Large intestine (tissue), 3 donors: ENCODE data around the gene SIL1. TPM values are rescaled to one million over a fixed set of nuclear protein-coding genes. Genes with fewer than 3 reads are reported as not detected.
A peak's percentile ranks its signal among the peaks of the same experiment; 100 is the strongest.

Source experiments
- DNase-seq, 2 donors: peaks; one replicate each; pipeline versions ENCODE4 v3.0.0 to v3.0.0-alpha.2; 2013
- H3K27ac ChIP-seq: one replicate; pipeline ENCODE4 v1.5.1; 2013; ENCODE audit warnings: low read length
- H3K27me3 ChIP-seq: 2 replicates; pipeline ENCODE4 v1.6.1; 2013; ENCODE audit warnings: low read length; ENCODE audit not compliant: control insufficient read depth, insufficient read depth
- H3K36me3 ChIP-seq: 2 replicates; pipeline ENCODE4 v1.6.1; 2013; ENCODE audit warnings: low read length; ENCODE audit not compliant: control insufficient read depth, insufficient read depth
- H3K4me1 ChIP-seq: one replicate; pipeline ENCODE4 v1.6.1; 2013; ENCODE audit warnings: low read length; ENCODE audit not compliant: control insufficient read depth, insufficient read depth
- H3K4me3 ChIP-seq: one replicate; pipeline ENCODE4 v1.5.1; 2013; ENCODE audit warnings: low read length
- H3K9me3 ChIP-seq: one replicate; pipeline ENCODE4 v1.6.1; 2013; ENCODE audit warnings: mild to moderate bottlenecking, low read depth, low read length, moderate library complexity; ENCODE audit not compliant: control insufficient read depth
- WGBS: methylation state at CpG from one replicate; pipeline ENCODE4 v1.1.5; 2013; ENCODE audit warnings: low lambda C conversion rate; ENCODE audit not compliant: insufficient coverage; 5-methylcytosine and 5-hydroxymethylcytosine counted together
- polyA plus RNA-seq: library from polyadenylated mRNA; unstranded; fragments of 120-200 nt; gene quantifications from one replicate; pipeline ENCODE4 v1.2.1, GENCODE V29; 2013

The SIL1 gene
- polyA plus RNA-seq, 1 donor = 40.2 TPM

DNA sequence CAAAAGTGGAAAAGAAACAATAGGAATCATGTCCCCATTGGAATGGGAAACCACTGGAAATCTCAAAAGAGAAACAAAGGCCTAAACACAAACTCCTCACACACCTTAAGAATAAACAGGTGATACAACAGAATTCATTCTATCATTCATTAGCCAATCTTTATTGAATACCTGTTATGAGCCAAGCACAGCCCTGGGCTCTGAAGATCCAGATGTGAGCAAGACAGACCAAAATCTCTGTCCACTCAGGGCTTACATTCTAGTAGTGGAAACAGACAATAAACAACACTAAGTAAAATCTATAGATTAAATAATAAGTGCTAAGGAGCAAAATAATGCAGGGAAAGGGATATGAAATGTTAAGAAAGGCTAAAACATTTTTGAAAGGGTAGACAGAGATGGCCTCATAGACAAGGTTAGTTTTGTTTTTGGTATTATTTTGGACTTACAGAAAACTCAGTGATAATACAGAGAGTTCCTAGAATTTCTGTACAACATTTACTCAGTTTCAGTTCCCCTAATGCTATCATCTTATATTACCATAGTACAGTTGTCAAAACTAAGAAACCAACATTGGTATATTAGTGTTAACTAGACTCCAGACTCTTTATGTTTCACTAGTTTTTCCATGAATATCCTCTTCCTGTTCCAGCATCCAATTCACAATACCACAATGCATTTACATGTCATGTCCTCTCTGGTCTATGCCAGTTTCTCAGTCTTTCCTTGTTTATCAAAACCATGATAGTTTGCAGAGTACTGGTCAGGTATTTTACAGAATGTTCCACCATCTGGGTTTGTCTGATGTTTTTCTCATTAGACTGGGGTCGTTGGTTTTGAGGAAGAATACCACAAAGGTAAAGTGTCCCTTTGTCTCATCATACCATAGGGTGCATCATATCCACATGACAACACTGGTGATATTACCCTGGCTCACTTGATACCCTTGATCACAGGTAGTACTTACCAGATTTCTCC, 103.7 kb downstream of the SIL1 start:
- Histone ChIP-seq H3K4me1 (peaks cover 7% of the 10 kb centered on the region), H3K27me3 (no peaks in the 10 kb centered on the region), H3K4me3 (no peak overlapping the region), H3K9me3 (no peaks in the 10 kb centered on the region), H3K27ac (no peak overlapping the region), H3K36me3 (peaks cover 2% of the 10 kb centered on the region)
- no peak for DNase-seq
- WGBS = no CpG with 5 or more reads among the region's 1 CpG

GRCh38 chr5:139092741-139093343, 105.3 kb downstream of the SIL1 start:
- no peaks in the 10 kb centered on the region for H3K27me3 ChIP-seq
- no peak overlapping the region for H3K27ac ChIP-seq
- H3K4me1 ChIP-seq = peaks cover 7% of the 10 kb centered on the region
- no peaks in the 10 kb centered on the region for H3K9me3 ChIP-seq
- DNase-seq = no peak
- WGBS = no CpG with 5 or more reads among the region's 5 CpGs
- peaks cover 2% of the 10 kb centered on the region for H3K36me3 ChIP-seq
- no peak overlapping the region for H3K4me3 ChIP-seq

DNA sequence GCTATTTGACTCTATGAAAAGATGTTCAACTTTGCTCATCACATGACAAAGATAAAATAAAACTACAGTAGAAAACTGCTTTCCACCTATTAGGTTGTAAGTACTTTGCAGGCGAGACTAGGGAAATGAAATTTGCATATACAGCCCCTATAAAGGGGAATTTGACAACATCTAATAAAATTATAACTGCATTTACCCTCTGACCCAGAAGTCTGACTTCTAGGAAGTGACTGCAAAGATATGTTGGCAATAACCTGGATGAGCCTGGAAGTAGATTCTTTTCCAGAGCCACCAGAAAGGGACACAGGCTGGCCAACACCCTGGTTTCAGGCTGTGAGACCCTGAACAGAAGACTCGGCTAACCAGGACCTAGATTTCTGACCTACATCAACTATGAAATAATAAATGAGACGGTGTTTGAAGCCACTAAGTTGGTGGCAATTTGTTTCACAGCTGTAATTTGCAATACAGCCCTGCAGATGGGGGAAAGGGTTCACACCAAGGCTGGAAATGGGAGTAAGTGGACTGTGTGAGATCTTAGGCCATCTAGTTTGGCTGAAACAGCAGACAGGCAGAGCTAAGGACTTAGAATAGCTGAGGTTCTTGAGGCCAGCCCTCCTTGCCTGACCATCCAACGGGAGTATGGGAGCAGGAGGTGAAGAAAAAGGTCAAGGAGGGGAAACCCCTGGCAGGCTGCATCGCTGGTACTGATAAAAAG, 106.6 kb downstream of the SIL1 start:
- Histone ChIP-seq H3K27ac (no peak overlapping the region), H3K36me3 (peaks cover 2% of the 10 kb centered on the region), H3K27me3 (no peaks in the 10 kb centered on the region), H3K4me1 (peaks cover 7% of the 10 kb centered on the region), H3K9me3 (no peaks in the 10 kb centered on the region), H3K4me3 (no peak overlapping the region)
- WGBS = no CpG with 5 or more reads among the region's 5 CpGs
- peak; percentile 13 to 39 for DNase-seq

DNA sequence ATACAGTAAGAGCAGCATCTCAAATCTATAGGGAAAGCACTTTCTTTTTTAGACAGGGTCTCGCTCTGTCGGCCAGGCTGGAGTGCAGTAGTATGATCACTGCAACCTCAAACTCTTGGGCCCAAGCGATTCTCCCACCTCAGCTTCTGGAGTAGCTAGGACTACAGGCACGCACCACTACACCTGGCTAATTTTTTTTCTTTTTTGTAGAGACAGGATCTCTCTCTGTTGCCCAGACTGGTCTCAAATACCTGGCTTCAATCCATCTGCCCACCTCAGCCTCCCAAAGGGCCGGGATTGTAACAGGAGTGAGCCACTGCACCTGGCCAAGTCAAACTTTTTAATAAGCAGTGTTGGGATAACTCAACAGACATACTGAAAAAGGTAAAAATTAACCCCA, 107.6 kb downstream of the SIL1 start:
- Histone ChIP-seq H3K36me3 (peaks cover 2% of the 10 kb centered on the region), H3K27me3 (no peaks in the 10 kb centered on the region), H3K4me3 (no peak overlapping the region), H3K27ac (no peak overlapping the region), H3K4me1 (peaks cover 7% of the 10 kb centered on the region), H3K9me3 (no peaks in the 10 kb centered on the region)
- no CpG with 5 or more reads among the region's 5 CpGs for WGBS
- no peak for DNase-seq

- WGBS = 67% methylated on average over 1 of the region's 1 CpG
- Histone ChIP-seq H3K36me3 (peaks cover 2% of the 10 kb centered on the region), H3K27ac (no peak overlapping the region), H3K4me1 (peaks cover 7% of the 10 kb centered on the region), H3K9me3 (no peaks in the 10 kb centered on the region), H3K4me3 (no peak overlapping the region), H3K27me3 (no peaks in the 10 kb centered on the region)
- no peak for DNase-seq
Observed at GRCh38 chr5:139088024-139088423, 110.1 kb downstream of the SIL1 start.

DNA sequence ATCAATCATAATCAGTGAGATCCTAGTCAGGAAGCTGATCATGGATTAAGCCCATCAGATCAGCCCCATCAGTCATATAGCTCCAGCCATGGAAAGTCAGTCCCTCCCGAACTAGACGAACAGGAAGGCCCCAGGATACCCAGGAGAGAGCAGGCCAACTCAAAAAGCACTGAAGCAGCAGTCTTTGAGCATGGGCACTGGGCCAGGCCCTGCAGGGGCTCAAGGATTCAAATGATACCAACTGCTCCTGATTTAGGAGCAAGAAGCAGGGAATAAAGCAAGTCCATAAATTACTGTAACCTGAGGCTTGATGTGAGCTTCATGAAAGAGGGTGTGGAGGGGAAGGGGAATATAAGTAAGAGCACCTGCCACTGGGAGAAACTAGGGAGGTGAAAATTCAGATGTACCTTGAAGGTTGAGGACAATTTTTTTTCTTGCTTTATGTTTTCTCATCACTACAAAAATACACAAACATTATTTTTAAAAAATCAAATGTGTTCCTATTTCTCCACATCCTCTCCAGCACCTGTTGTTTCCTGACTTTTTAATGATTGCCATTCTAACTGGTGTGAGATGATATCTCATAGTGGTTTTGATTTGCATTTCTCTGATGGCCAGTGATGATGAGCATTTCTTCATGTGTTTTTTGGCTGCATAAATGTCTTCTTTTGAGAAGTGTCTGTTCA, 115.2 kb downstream of the SIL1 start:
- no peak for DNase-seq
- Histone ChIP-seq H3K9me3 (no peaks in the 10 kb centered on the region), H3K27ac (no peak overlapping the region), H3K4me1 (no peaks in the 10 kb centered on the region), H3K27me3 (no peaks in the 10 kb centered on the region), H3K4me3 (no peak overlapping the region), H3K36me3 (no peaks in the 10 kb centered on the region)
- WGBS = no CpG with 5 or more reads among the region's 2 CpGs

DNA sequence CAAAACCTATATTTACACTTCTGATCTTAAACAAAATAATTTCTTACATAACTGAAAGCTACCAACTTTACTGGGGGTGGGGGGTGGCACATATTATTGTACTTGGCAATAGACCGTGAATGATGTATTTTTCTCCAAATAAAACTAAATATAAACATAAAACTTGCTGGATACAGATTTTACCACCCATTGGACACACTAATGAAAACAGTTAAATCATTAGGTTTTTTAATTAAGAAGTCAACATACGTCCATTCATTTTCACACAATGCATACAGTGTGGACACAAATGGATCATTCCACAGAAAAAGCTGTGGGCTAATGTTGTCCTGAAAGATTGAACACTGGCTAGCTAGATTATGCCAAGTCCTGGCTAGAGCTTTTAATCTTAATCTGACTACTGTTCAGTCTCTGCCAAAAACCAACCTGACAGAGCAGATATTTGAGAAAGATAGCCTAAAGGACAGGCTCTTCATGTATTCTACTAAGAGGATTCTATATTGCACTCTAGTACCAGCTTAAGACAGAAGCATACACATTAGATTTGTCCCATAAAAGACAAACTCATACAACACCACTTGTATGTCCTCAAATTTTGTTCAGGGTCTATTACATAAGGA, 118.1 kb downstream of the SIL1 start:
- Histone ChIP-seq H3K27ac (no peak overlapping the region), H3K36me3 (no peaks in the 10 kb centered on the region), H3K27me3 (no peaks in the 10 kb centered on the region), H3K4me1 (no peaks in the 10 kb centered on the region), H3K9me3 (no peaks in the 10 kb centered on the region), H3K4me3 (no peak overlapping the region)
- WGBS = 88% methylated on average over 1 of the region's 2 CpGs
- DNase-seq = no peak

- WGBS = 100% methylated on average over 1 of the region's 1 CpG
- Histone ChIP-seq H3K4me1 (no peaks in the 10 kb centered on the region), H3K27ac (no peak overlapping the region), H3K36me3 (no peaks in the 10 kb centered on the region), H3K4me3 (no peak overlapping the region), H3K9me3 (no peaks in the 10 kb centered on the region), H3K27me3 (no peaks in the 10 kb centered on the region)
- DNase-seq = no peak
Observed at GRCh38 chr5:139079225-139079990, 118.8 kb downstream of the SIL1 start.

- Histone ChIP-seq H3K27ac (no peak overlapping the region), H3K36me3 (no peaks in the 10 kb centered on the region), H3K9me3 (no peaks in the 10 kb centered on the region), H3K27me3 (no peaks in the 10 kb centered on the region), H3K4me1 (no peaks in the 10 kb centered on the region), H3K4me3 (no peak overlapping the region)
- DNase-seq = no peak
- no CpG with 5 or more reads among the region's 4 CpGs for WGBS
Observed at GRCh38 chr5:139078345-139078744, 119.8 kb downstream of the SIL1 start.
